A673 (cell line): ENCODE results near the gene TMEM100. TPM values are rescaled to one million over a fixed set of nuclear protein-coding genes. Genes with fewer than 3 reads are reported as not detected.

Experiments used
- BruUV-seq: library from RNA; stranded (reverse); fragments of 400-500 nt; replicated peaks from 2 replicates; lab custom pipeline; 2021; lab: Mats Ljungman, UMichigan
- CTCF ChIA-PET: fragments of 300-600 bp; sonication (Branson Sonifier 250); formaldehyde crosslinking; loops from one replicate; lab custom pipeline; 2022; ENCODE audit warnings: antibody characterized with exemption; lab: Charles Lee
- POLR2A ChIA-PET: fragments of 300-600 bp; sonication (Branson Sonifier 250); formaldehyde crosslinking; loops from one replicate; lab custom pipeline; 2022; ENCODE audit warnings: antibody characterized with exemption; ENCODE audit not compliant: low non-redundant PET; lab: Charles Lee
- DNase-seq: peaks from one replicate; pipeline ENCODE4 v3.0.0-alpha.2; 2015; ENCODE audit warnings: low spot score
- H3K27ac ChIP-seq: fragments of 200-600 bp; sonication (generic); 2 replicates; pipeline ENCODE4 v1.5.1; 2016; ENCODE audit warnings: mixed run types, low read depth, mild to moderate bottlenecking, mixed read lengths, antibody characterized with exemption, low read length; ENCODE audit not compliant: poor library complexity, severe bottlenecking
- H3K27me3 ChIP-seq: fragments of 200-600 bp; sonication (generic); replicated peaks from 2 replicates; pipeline ENCODE4 v1.6.1; 2017; ENCODE audit warnings: mixed run types, low read depth, mild to moderate bottlenecking, mixed read lengths, antibody characterized with exemption, low read length; ENCODE audit not compliant: insufficient read depth, poor library complexity
- H3K36me3 ChIP-seq: fragments of 200-600 bp; sonication (generic); 2 replicates; pipeline ENCODE4 v1.6.1; 2016; ENCODE audit warnings: mixed run types, mild to moderate bottlenecking, mixed read lengths, antibody characterized with exemption, low read length; ENCODE audit not compliant: insufficient read depth, poor library complexity, severe bottlenecking
- H3K4me1 ChIP-seq: fragments of 200-600 bp; sonication (generic); 2 replicates; pipeline ENCODE4 v1.6.1; 2017; ENCODE audit warnings: mixed run types, mild to moderate bottlenecking, mixed read lengths, antibody characterized with exemption, low read length; ENCODE audit not compliant: insufficient read depth, poor library complexity, severe bottlenecking
- H3K4me3 ChIP-seq: fragments of 200-600 bp; sonication (generic); 2 replicates; pipeline ENCODE4 v1.5.1; 2016; ENCODE audit warnings: low read depth, mixed run types, mild to moderate bottlenecking, mixed read lengths, low read length; ENCODE audit not compliant: poor library complexity, severe bottlenecking
- H3K9me3 ChIP-seq: fragments of 200-600 bp; sonication (generic); 2 replicates; pipeline ENCODE4 v1.6.1; 2016; ENCODE audit warnings: mixed run types, low read depth, mild to moderate bottlenecking, mixed read lengths, antibody characterized with exemption, low read length; ENCODE audit not compliant: poor library complexity, severe bottlenecking
- EZH2 ChIP-seq: fragments of 200-600 bp; sonication (generic); IDR thresholded peaks from 2 replicates; pipeline ENCODE4 v1.6.1; 2017; ENCODE audit warnings: borderline replicate concordance, low read depth, mild to moderate bottlenecking, mixed read lengths, antibody characterized with exemption, low read length; ENCODE audit not compliant: poor library complexity, severe bottlenecking
- intact Hi-C: fragments of 100-400 bp; cut with micrococcal nuclease; formaldehyde crosslinking; loops from one replicate; pipeline ENCODE4 v1.10.0; 2022; ENCODE audit not compliant: unreplicated experiment
- total RNA-seq: library from RNA; stranded (reverse); gene quantifications from 2 replicates; pipeline ENCODE4 v1.2.3, GENCODE V29; 2021
- TF ChIP-seq, protein P1 (sequence below): fragments of 300-800, 200-600 bp; sonication (generic); conservative IDR thresholded peaks from 2 replicates; pipeline ENCODE4 v1.5.1; 2017; ENCODE audit warnings: low read depth, mild to moderate bottlenecking, antibody characterized with exemption, low read length, moderate library complexity, mixed read lengths

TMEM100 gene
- total RNA-seq, 1 experiment from 2014 or later: 7.9 TPM

DNA sequence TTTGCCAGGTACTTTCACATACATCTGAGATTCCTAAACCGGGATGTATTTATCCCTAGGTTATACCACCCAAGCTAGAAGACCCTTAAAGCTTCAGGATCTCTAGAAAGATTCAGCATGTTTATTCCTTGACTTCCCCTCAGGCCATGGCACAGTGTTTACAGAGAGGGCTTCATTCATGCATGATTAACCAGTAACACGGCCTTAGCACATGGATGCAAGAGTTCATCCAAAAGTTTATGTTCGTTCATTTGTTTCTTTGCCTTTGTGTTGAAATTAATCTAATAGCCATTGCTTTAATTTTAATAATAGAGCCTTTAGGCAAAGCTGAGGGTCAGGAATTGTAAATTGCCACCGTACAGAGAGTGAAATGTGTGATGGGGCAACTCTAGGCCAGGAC, 41.9 kb upstream of the TMEM100 start:
- Histone ChIP-seq H3K27ac (peak overlapping the region; percentile 80), H3K4me3 (no peak overlapping the region), H3K9me3 (no peaks in the 10 kb centered on the region), H3K36me3 (no peaks in the 10 kb centered on the region), H3K27me3 (no peaks in the 10 kb centered on the region), H3K4me1 (peaks cover 53% of the 10 kb centered on the region)
- intact Hi-C loops: no loop called here
- POLR2A ChIA-PET: no interaction called here
- no peak for DNase-seq
- no TSS peak for BruUV-seq
- CTCF ChIA-PET: no interaction called here
- TF ChIP-seq EZH2: no peak
- TF ChIP-seq, protein P1, sequence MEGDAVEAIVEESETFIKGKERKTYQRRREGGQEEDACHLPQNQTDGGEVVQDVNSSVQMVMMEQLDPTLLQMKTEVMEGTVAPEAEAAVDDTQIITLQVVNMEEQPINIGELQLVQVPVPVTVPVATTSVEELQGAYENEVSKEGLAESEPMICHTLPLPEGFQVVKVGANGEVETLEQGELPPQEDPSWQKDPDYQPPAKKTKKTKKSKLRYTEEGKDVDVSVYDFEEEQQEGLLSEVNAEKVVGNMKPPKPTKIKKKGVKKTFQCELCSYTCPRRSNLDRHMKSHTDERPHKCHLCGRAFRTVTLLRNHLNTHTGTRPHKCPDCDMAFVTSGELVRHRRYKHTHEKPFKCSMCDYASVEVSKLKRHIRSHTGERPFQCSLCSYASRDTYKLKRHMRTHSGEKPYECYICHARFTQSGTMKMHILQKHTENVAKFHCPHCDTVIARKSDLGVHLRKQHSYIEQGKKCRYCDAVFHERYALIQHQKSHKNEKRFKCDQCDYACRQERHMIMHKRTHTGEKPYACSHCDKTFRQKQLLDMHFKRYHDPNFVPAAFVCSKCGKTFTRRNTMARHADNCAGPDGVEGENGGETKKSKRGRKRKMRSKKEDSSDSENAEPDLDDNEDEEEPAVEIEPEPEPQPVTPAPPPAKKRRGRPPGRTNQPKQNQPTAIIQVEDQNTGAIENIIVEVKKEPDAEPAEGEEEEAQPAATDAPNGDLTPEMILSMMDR: no peak

DNA sequence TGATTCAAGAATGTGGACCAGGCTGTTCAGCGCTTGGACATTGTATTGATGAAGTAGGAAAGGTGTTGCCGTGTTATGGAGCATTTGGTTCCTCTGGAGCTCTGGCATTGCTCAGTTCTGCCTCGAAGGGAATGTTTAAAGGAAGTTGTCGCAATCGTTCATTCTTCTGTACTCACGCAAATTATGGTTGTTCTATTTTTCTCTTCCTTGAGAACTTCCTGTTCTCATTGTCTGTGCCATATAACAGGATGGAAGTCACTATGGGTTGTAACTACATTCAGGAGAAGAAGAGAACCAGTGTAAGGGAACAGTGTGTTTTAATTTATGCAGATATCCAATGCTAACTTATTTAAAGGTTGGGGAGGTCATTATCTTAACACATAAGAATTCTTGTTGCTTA, 41.2 kb upstream of the TMEM100 start:
- peak overlapping the region; percentile 80 for H3K27ac ChIP-seq
- intact Hi-C loops: no loop called here

DNA sequence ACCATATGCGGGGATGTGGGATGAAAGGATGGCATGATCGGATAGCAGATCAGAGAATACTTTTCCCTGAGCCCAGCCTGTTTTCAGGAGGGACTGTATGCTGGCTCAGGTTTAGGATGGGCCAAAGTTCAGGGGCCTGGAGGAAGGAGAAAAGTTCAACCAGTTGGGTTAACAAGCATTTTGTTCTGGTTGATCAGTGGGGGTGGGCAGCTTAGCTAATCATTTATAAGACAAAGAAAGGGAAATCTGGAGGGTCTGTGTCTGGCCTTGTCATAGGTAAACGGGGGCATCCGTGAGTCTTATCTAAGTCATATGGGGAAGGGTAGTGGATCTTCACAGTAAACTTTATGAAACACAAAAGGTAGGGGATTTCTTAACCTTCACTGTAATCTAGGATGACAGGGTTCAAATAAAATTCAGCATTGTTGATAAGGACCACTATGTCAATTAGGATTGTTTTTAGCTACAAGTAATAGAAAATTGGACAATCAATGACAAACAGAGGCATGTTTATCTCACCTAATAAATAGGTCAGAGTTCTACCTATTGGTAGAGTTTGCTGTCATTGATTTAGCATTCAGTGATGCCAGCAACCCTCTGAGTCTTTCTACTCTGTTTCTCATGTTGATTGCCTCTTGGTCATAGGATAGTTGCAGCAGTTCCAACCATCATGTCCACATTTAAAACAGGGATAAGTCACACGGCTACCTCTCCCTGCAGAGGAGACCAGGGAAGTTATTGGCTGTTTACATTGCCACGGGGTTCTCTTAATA, 39.6 kb upstream of the TMEM100 start:
- ChIA-PET CTCF (no interaction called here), POLR2A (no interaction called here)
- intact Hi-C loops: no loop called here

More for the DNA sequence above, 41.2 kb upstream of the TMEM100 start:
- BruUV-seq: no TSS peak
- Histone ChIP-seq H3K27me3 (no peaks in the 10 kb centered on the region), H3K4me3 (no peak overlapping the region), H3K4me1 (peaks cover 53% of the 10 kb centered on the region), H3K9me3 (no peaks in the 10 kb centered on the region), H3K36me3 (no peaks in the 10 kb centered on the region)
- POLR2A ChIA-PET: no interaction called here
- peak; percentile 93 for DNase-seq
- CTCF ChIA-PET: no interaction called here
- TF ChIP-seq EZH2: no peak
- TF ChIP-seq, protein P1: no peak

More for the DNA sequence above, 39.6 kb upstream of the TMEM100 start:
- no peak overlapping the region for H3K4me3 ChIP-seq
- peaks cover 63% of the 10 kb centered on the region for H3K4me1 ChIP-seq
- DNase-seq: no peak
- no peaks in the 10 kb centered on the region for H3K36me3 ChIP-seq
- no peaks in the 10 kb centered on the region for H3K27me3 ChIP-seq
- no peak overlapping the region for H3K27ac ChIP-seq
- no peaks in the 10 kb centered on the region for H3K9me3 ChIP-seq
- TF ChIP-seq EZH2: no peak
- TF ChIP-seq, protein P1: no peak
- BruUV-seq: no TSS peak
